CD8-positive, alpha-beta memory T cell (primary cell): Measurements from ENCODE around the gene CROCC. TPM values are rescaled to one million over a fixed set of nuclear protein-coding genes. Genes with fewer than 3 reads are reported as not detected.
A peak's percentile ranks its signal among the peaks of the same experiment; 100 is the strongest.
"Not testable (repeated sequence)": the region's sequence is repeated elsewhere in the genome, so short reads cannot be mapped to it uniquely, and the experiment has no call there.

Experiments
- CTCF ChIA-PET: fragments of 350-600 bp; sonication (Branson Sonifier 250); formaldehyde crosslinking; loops from one replicate; lab custom pipeline; 2021; ENCODE audit warnings: antibody characterized with exemption; lab: Charles Lee
- POLR2A ChIA-PET: fragments of 350-600 bp; sonication (Branson Sonifier 250); formaldehyde crosslinking; loops from one replicate; lab custom pipeline; 2021; ENCODE audit warnings: antibody characterized with exemption; lab: Charles Lee
- DNase-seq, 5 donors: peaks; one replicate each; pipeline versions ENCODE4 v3.0.0 to v3.0.0-alpha.2; 2020 to 2022; ENCODE audit warnings: mixed read lengths in 1 of 5
- H3K27ac ChIP-seq: one replicate; pipeline ENCODE4 v1.7.0; 2013; ENCODE audit warnings: low read depth, mild to moderate bottlenecking, low read length, moderate library complexity
- H3K27me3 ChIP-seq: 2 replicates; pipeline ENCODE4 v1.7.0; 2013; ENCODE audit warnings: low read length, mild to moderate bottlenecking; ENCODE audit not compliant: insufficient read depth, poor library complexity, severe bottlenecking
- H3K36me3 ChIP-seq: 2 replicates; pipeline ENCODE4 v1.7.0; 2013; ENCODE audit warnings: mild to moderate bottlenecking, low read length, moderate library complexity; ENCODE audit not compliant: insufficient read depth
- H3K4me1 ChIP-seq: 2 replicates; pipeline ENCODE4 v1.7.0; 2013; ENCODE audit warnings: mild to moderate bottlenecking, low read length, moderate library complexity; ENCODE audit not compliant: insufficient read depth
- H3K4me3 ChIP-seq: 2 replicates; pipeline ENCODE4 v1.7.0; 2013; ENCODE audit warnings: mild to moderate bottlenecking, low read length
- H3K9me3 ChIP-seq: 2 replicates; pipeline ENCODE4 v1.7.0; 2013; ENCODE audit warnings: mild to moderate bottlenecking, low read length
- H3K27ac Mint-ChIP-seq, 8 donors: one replicate each; pipeline ENCODE4 v1.8.0; 2020 to 2021; ENCODE audit warnings: mixed read lengths in 8 of 8, mild to moderate bottlenecking in 6 of 8, inconsistent platforms in 3 of 8, moderate library complexity in 3 of 8
- H3K27me3 Mint-ChIP-seq, 2 donors: one replicate each; pipeline ENCODE4 v1.8.0; 2020 to 2021; ENCODE audit warnings: mixed read lengths in 2 of 2, mild to moderate bottlenecking in 1 of 2, moderate library complexity in 1 of 2
- H3K36me3 Mint-ChIP-seq, 3 donors: one replicate each; pipeline ENCODE4 v1.8.0; 2020 to 2021; ENCODE audit warnings: mixed read lengths in 3 of 3, inconsistent platforms in 1 of 3, mild to moderate bottlenecking in 1 of 3
- H3K4me1 Mint-ChIP-seq, 3 donors: one replicate each; pipeline ENCODE4 v1.8.0; 2020 to 2021; ENCODE audit warnings: mixed read lengths in 3 of 3, inconsistent platforms in 1 of 3, mild to moderate bottlenecking in 1 of 3
- H3K4me3 Mint-ChIP-seq, 7 donors: one replicate each; pipeline ENCODE4 v1.8.0; 2020 to 2021; ENCODE audit warnings: mixed read lengths in 7 of 7, mild to moderate bottlenecking in 6 of 7, moderate library complexity in 4 of 7, inconsistent platforms in 2 of 7
- H3K9me3 Mint-ChIP-seq, 5 donors: one replicate each; pipeline ENCODE4 v1.8.0; 2020 to 2022; ENCODE audit warnings: mixed read lengths in 5 of 5, mild to moderate bottlenecking in 3 of 5, moderate library complexity in 2 of 5, inconsistent platforms in 1 of 5
- polyA plus RNA-seq: library from polyadenylated mRNA; unstranded; fragments of 300-500 nt; fragmentation: Illumina TruSeq; gene quantifications from one replicate; pipeline ENCODE4 v1.2.3, GENCODE V29; 2021
- total RNA-seq, 2 experiments: library from RNA; stranded (reverse); gene quantifications; one replicate each; pipeline ENCODE4 v1.2.3, GENCODE V29; 2021

Gene CROCC, protein sequence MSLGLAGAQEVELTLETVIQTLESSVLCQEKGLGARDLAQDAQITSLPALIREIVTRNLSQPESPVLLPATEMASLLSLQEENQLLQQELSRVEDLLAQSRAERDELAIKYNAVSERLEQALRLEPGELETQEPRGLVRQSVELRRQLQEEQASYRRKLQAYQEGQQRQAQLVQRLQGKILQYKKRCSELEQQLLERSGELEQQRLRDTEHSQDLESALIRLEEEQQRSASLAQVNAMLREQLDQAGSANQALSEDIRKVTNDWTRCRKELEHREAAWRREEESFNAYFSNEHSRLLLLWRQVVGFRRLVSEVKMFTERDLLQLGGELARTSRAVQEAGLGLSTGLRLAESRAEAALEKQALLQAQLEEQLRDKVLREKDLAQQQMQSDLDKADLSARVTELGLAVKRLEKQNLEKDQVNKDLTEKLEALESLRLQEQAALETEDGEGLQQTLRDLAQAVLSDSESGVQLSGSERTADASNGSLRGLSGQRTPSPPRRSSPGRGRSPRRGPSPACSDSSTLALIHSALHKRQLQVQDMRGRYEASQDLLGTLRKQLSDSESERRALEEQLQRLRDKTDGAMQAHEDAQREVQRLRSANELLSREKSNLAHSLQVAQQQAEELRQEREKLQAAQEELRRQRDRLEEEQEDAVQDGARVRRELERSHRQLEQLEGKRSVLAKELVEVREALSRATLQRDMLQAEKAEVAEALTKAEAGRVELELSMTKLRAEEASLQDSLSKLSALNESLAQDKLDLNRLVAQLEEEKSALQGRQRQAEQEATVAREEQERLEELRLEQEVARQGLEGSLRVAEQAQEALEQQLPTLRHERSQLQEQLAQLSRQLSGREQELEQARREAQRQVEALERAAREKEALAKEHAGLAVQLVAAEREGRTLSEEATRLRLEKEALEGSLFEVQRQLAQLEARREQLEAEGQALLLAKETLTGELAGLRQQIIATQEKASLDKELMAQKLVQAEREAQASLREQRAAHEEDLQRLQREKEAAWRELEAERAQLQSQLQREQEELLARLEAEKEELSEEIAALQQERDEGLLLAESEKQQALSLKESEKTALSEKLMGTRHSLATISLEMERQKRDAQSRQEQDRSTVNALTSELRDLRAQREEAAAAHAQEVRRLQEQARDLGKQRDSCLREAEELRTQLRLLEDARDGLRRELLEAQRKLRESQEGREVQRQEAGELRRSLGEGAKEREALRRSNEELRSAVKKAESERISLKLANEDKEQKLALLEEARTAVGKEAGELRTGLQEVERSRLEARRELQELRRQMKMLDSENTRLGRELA (N-terminal part only)
- total RNA-seq = 10 to 100 TPM; 25.6 to 30.1 TPM
- polyA plus RNA-seq = 6.9 TPM

DNA sequence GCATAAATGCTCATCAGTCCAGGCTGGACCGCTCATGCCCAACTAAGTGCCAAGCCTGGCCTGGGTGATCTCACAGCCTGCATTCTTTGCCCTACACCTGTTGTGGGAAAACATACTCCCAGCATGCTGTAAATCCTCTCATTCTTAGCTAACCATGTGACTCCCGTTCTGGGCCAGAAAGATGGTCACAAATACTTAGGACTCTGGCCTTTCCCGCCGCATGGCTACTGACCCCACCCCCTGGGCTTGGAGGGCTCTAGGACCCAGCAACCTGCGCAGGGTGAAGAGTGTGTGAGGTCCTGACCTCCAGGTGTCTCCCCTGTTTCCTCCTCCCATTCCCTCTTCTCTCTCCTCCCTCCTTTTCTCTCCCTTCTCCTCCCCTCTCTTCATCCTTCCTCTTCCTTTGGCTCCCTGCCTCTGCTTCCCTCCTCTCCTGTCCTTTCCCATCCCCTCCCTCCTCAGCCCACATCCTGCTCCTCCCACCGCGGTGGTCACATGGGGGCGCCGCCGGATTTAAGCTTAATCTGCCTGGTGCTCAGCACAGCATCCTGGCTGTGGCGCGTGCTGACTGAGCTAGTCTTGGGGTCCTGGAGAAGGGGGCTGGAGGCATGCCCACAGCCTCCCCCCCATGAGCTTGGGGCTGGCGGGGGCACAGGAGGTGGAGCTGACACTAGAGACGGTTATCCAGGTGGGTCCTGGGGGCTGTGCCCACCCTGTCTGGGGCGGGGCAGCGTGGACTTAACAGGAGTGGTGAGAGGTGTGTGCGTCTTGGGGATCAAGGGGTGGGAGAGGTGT is at the start of gene CROCC:
CROCC (plus strand) TSS at position 541 of the 795 bp plus-strand sequence; CDS start at position 629, 88 bp downstream.
- no peak within 1 kb of the TSS for H3K27ac ChIP-seq
- H3K36me3 ChIP-seq = no peaks in the 10 kb centered on the region
- Mint-ChIP-seq H3K4me1 (peaks cover 26 to 47% (median 31%) of the 10 kb centered on the region in 3 donors), H3K36me3 (peaks cover 0 to 6% (median 0%) of the 10 kb centered on the region in 3 donors), H3K4me3 (peak within 1 kb of the TSS; percentile 7 to 83 (median 79)), H3K27me3 (no peaks in the 10 kb centered on the region), H3K9me3 (no peaks in the 10 kb centered on the region), H3K27ac (peak within 1 kb of the TSS; percentile 15 to 94 (median 74))
- DNase-seq = peak in 4 of 5 donors; percentile 22 to 64 (median 38)
- H3K4me3 ChIP-seq = peak within 1 kb of the TSS; percentile 30
- POLR2A ChIA-PET = interaction anchor here (1.0 kb wide), 1 partner anchor 17 kb away, joined by 5 read pairs; no protein-coding TSS in a partner anchor
- peaks cover 10% of the 10 kb centered on the region for H3K4me1 ChIP-seq
- no peaks in the 10 kb centered on the region for H3K27me3 ChIP-seq
- CTCF ChIA-PET = interaction anchor here (0.7 to 1.4 kb wide), 2 partner anchors 16 to 39 kb away, joined by 3 to 6 read pairs; no protein-coding TSS in a partner anchor
- no peaks in the 10 kb centered on the region for H3K9me3 ChIP-seq

DNA sequence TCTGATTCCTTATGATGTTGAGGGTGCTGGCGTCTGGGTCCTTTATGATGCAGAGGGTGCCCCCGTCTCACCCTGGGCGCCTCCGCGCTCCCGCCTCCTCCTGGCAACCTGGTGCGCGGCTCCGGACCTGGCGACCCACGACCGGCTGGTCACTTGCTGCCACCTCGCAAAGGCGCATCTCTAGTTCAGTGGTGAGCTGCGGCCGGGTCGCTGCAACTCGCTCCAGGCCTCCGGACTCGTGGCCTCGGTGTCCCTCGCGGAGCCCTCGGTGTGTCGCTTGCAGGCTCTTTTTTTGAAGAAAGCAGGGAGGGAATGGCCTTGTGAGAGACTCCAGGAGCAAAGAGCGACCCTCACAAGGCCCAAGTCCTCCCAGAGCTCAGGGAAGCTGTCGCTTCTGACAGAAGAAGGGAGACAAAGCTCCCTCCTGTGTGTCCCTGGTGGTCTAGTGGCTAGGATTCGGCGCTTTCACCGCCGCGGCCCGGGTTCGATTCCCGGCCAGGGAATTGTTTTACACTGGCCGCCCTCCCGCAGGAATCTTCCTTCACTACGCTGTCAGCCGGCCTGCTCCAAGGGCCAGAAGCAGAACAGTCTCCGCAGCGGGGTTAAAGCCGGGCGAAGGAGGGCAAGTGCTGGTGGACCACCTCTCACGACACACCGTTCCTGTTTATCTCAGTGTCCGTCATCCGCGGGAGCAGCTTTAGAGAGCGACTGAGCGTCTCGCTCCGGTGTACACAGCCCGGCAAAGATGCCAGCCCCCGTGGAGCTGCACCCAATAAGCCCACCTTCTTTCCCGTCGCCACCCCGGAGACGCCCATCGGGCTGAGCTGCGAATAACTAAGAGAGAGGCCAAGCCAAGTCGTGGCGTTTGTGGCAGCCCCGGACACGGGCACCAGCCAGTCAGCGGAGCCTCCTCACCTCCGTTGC is 49.3 kb upstream of the CROCC start:
- H3K27ac ChIP-seq, H3K9me3 Mint-ChIP-seq, H3K4me1 ChIP-seq, H3K27me3 ChIP-seq, POLR2A ChIA-PET, H3K4me1 Mint-ChIP-seq, H3K36me3 Mint-ChIP-seq, CTCF ChIA-PET, H3K36me3 ChIP-seq, H3K27ac Mint-ChIP-seq, H3K9me3 ChIP-seq, H3K4me3 ChIP-seq: not testable (repeated sequence)
- peak in 3 of 5 donors; percentile 21 to 54 (median 27) for DNase-seq
- H3K4me3 Mint-ChIP-seq = peak overlapping the region; percentile 70 to 88 (median 82)
- H3K27me3 Mint-ChIP-seq = peaks cover 15 to 39% of the 10 kb centered on the region in 2 donors

DNA sequence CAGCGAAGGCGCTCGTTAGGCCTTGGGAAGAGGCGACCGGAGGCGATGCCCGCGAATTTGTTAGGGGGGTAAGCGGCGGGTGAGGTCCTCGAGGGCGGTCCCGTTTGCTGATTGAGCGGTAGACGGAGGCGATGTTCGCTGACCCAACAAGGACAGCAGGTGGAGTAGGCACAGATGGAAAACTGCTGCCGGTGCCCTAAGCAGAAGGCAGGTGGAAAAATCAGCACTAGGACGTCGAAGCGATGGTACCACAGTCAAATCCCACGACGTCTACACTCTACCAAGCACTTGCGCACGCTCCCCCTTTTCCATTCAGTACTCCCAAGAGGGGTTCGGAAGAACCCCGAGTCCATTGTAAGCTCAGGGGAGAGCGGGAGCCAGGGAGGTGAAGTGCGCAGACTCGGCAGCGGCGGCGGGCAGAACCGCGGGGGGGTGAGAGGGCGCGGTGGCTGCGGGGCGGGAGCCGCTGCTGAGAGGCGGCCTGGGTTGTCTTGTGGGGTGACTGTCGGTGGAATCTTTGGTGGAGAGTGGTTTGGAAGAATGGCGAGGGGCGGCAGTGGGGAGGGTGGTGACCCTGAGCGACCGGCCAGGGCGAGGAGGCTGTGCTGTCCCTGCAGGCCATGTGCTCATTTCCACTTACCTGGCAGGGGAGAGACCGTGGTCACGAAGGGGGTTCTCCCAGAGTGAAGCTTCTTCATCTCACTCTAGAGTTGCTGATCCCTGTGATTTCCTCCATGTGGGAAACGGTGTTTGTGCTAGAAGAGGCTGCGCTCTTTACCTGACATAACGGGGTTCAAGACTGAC is 48.5 kb upstream of the CROCC start:
- Mint-ChIP-seq H3K27me3 (peaks cover 15 to 39% of the 10 kb centered on the region in 2 donors), H3K4me3 (peak overlapping the region; percentile 70 to 88 (median 82)), H3K27ac (peak overlapping the region in 2 of 8 donors; percentile 32 to 85)
- H3K9me3 Mint-ChIP-seq, H3K27me3 ChIP-seq, CTCF ChIA-PET, H3K9me3 ChIP-seq, H3K27ac ChIP-seq, H3K4me1 ChIP-seq, H3K4me1 Mint-ChIP-seq, H3K36me3 ChIP-seq, H3K4me3 ChIP-seq, H3K36me3 Mint-ChIP-seq: not testable (repeated sequence)
- DNase-seq = peak; percentile 35 to 59 (median 49)
- POLR2A ChIA-PET = interaction anchor here (0.6 kb wide), 1 partner anchor 365 kb away, joined by 5 read pairs; no protein-coding TSS in a partner anchor

DNA sequence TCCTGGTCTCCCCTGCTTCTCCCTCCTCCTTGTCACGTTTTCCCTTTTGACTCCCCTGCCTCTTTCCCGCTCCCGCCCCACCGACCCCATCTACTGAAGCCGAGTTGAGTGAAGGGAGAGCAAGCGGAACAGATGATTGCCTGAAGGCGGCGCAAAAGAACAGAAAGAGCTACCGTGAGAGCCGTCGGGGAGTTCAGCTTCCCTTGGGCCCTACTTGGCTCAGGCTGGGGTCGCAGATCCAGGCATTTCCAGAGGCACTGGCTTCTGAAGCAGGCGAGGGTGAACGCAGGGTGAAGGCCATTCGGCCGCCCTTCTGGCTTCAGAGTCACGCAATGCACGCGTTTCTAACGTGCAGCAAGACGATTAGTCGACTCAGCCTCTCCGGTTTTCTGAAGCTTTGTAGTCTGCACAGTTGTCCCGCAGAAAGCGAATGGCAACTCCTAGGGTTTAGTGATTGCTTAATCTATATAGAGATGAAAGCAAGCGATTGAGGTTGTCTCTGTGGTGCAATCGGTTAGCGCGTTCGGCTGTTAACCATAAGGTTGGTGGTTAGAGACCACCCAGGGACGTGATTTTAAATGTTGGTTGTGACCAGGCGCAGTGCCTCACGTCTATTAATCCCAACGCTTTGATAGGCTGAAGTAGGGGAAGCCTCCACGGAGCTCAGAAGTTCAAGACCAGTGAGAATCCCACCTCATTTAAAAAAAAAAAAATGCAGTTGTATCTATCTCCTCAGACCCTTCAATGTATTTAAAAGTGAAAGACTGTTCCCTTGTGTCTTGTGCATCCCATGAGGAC is 46.6 kb upstream of the CROCC start:
- Mint-ChIP-seq H3K27me3 (peaks cover 28 to 50% of the 10 kb centered on the region in 2 donors), H3K4me3 (peak overlapping the region in 4 of 7 donors; percentile 27 to 53 (median 42))
- H3K27ac ChIP-seq, H3K4me1 ChIP-seq, H3K9me3 Mint-ChIP-seq, H3K27ac Mint-ChIP-seq, H3K4me3 ChIP-seq, POLR2A ChIA-PET, CTCF ChIA-PET, H3K4me1 Mint-ChIP-seq, H3K36me3 Mint-ChIP-seq, H3K27me3 ChIP-seq, DNase-seq, H3K9me3 ChIP-seq, H3K36me3 ChIP-seq: not testable (repeated sequence)

DNA sequence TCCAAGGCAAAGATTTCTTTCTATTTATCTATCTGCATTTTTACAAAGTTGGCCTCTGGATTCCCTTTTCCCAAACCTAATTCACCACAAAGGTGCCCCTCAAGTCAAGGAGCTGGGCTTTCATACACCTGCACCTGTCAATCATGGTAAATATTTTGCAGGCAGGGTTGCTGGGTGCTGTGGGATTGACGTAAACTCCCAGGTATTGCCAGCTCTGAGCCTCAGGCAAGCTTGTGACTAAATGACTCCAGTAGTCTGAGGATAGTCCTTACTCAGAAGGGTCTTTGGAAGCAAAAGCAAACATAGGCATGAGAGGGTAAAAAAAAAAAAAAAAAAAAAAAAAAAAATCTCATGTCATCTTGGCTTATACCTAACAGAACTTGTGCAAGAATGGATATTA is 40.0 kb upstream of the CROCC start:
- H3K9me3 ChIP-seq, H3K9me3 Mint-ChIP-seq, H3K4me3 ChIP-seq, H3K27ac ChIP-seq, CTCF ChIA-PET, H3K27ac Mint-ChIP-seq, H3K36me3 Mint-ChIP-seq, H3K4me1 ChIP-seq, H3K36me3 ChIP-seq, H3K4me1 Mint-ChIP-seq, H3K27me3 ChIP-seq, DNase-seq, H3K4me3 Mint-ChIP-seq, POLR2A ChIA-PET: not testable (repeated sequence)
- peaks cover 25 to 43% of the 10 kb centered on the region in 2 donors for H3K27me3 Mint-ChIP-seq

DNA sequence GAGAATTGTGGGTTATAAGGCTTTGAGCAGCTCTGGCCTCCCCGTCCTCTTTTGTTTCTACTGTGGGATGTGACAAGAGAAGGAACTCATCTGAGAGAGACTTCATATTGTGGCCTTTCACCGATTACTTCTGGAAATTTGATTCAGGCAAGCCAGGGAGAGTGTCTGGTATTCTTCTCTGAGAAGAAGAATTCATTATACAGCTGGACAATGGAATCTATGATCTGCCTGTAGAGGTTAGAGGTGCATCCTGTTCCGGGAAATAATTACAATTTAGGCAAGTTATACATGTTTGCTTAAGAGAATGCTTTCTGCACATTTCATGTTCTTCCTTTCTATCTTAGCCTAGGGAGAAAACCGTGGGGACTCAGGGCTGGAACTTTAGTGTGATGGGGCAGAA is 38.7 kb upstream of the CROCC start:
- Mint-ChIP-seq H3K4me3 (no peak overlapping the region), H3K4me1 (peaks cover 0 to 4% (median 2%) of the 10 kb centered on the region in 3 donors), H3K36me3 (no peaks in the 10 kb centered on the region), H3K27ac (no peak overlapping the region), H3K27me3 (peaks cover 26 to 38% of the 10 kb centered on the region in 2 donors), H3K9me3 (no peaks in the 10 kb centered on the region)
- H3K27me3 ChIP-seq = no peaks in the 10 kb centered on the region
- no peaks in the 10 kb centered on the region for H3K4me1 ChIP-seq
- no peak overlapping the region for H3K4me3 ChIP-seq
- H3K27ac ChIP-seq = no peak overlapping the region
- H3K9me3 ChIP-seq = no peaks in the 10 kb centered on the region
- no peak for DNase-seq
- H3K36me3 ChIP-seq = no peaks in the 10 kb centered on the region
- ChIA-PET CTCF (no interaction called here), POLR2A (no interaction called here)
